RWPE2 (cell line): ENCODE results near the gene TPI1.

Source experiments
- ATAC-seq: fragments of 200-7000 bp; cut with Tn5 transposase; 3 replicates; pipeline ENCODE4 v1.9.1; 2021; ENCODE audit warnings: low read depth
- DNase-seq: peaks from one replicate; pipeline ENCODE4 v3.0.0-alpha.2; 2020; ENCODE audit warnings: low spot score
- H3K27ac ChIP-seq: fragments of 450-650 bp; 2 replicates; pipeline ENCODE4 v1.5.1; 2017; ENCODE audit warnings: mild to moderate bottlenecking; ENCODE audit not compliant: poor library complexity, severe bottlenecking
- H3K27me3 ChIP-seq: fragments of 250-450 bp; sonication (Bioruptor Pico); 2 replicates; pipeline ENCODE4 v1.5.1; 2021; ENCODE audit warnings: mild to moderate bottlenecking, moderate library complexity; ENCODE audit not compliant: insufficient read depth, poor library complexity, severe bottlenecking
- H3K36me3 ChIP-seq: fragments of 250-450 bp; sonication (Bioruptor Pico); 2 replicates; pipeline ENCODE4 v1.5.1; 2020; ENCODE audit warnings: low read depth, mild to moderate bottlenecking, moderate library complexity
- H3K4me1 ChIP-seq: fragments of 250-450 bp; sonication (Bioruptor Pico); 2 replicates; pipeline ENCODE4 v1.5.1; 2021; ENCODE audit warnings: mild to moderate bottlenecking, moderate library complexity; ENCODE audit not compliant: insufficient read depth, poor library complexity, severe bottlenecking
- H3K4me3 ChIP-seq: fragments of 250-450 bp; sonication (Bioruptor Pico); 2 replicates; pipeline ENCODE4 v1.5.1; 2021; ENCODE audit warnings: mild to moderate bottlenecking, moderate library complexity; ENCODE audit not compliant: severe bottlenecking
- H3K9me3 ChIP-seq: fragments of 250-450 bp; sonication (Bioruptor Pico); 2 replicates; pipeline ENCODE4 v1.5.1; 2021; ENCODE audit warnings: mild to moderate bottlenecking, moderate library complexity; ENCODE audit not compliant: severe bottlenecking
- CTCF ChIP-seq: fragments of 450-650 bp; IDR thresholded peaks from one replicate; pipeline ENCODE4 v1.5.1; 2017; ENCODE audit warnings: mild to moderate bottlenecking, moderate library complexity; ENCODE audit not compliant: poor library complexity, severe bottlenecking

Gene TPI1

GRCh38 chr12:6840761-6841515, 26.4 kb upstream of the TPI1 start, which contains the start of gene GNB3:
Gene GNB3 (plus strand): TSS chr12:6840925. CDS start chr12:6841288, 363 bp downstream.
- Histone ChIP-seq H3K27me3 (no peaks in the 10 kb centered on the region), H3K4me1 (no peaks in the 10 kb centered on the region), H3K4me3 (no peak within 1 kb of the TSS), H3K27ac (no peak within 1 kb of the TSS), H3K9me3 (no peaks in the 10 kb centered on the region), H3K36me3 (peaks cover 37% of the 10 kb centered on the region)
- ATAC-seq, result no peak
- no peak for TF ChIP-seq CTCF
- no peak for DNase-seq

- no peak for DNase-seq
- TF ChIP-seq CTCF, result no peak
- H3K27me3 ChIP-seq, result no peaks in the 10 kb centered on the region
- H3K27ac ChIP-seq, result no peak overlapping the region
- no peak for ATAC-seq
- H3K9me3 ChIP-seq, result no peaks in the 10 kb centered on the region
- no peak overlapping the region for H3K4me3 ChIP-seq
- peaks cover 31% of the 10 kb centered on the region for H3K36me3 ChIP-seq
- H3K4me1 ChIP-seq, result no peaks in the 10 kb centered on the region
Measured at GRCh38 chr12:6842075-6842474, 25.3 kb upstream of the TPI1 start.

- ATAC-seq, result no peak
- Histone ChIP-seq H3K4me3 (no peak overlapping the region), H3K4me1 (no peaks in the 10 kb centered on the region), H3K36me3 (peaks cover 24% of the 10 kb centered on the region), H3K27ac (no peak overlapping the region), H3K9me3 (no peaks in the 10 kb centered on the region), H3K27me3 (no peaks in the 10 kb centered on the region)
- DNase-seq, result no peak
- no peak for TF ChIP-seq CTCF
Measured at GRCh38 chr12:6843118-6843902, 24.0 kb upstream of the TPI1 start.

GRCh38 chr12:6845395-6845794, 21.9 kb upstream of the TPI1 start:
- H3K4me3 ChIP-seq, result no peak overlapping the region
- H3K27ac ChIP-seq, result no peak overlapping the region
- TF ChIP-seq CTCF, result no peak
- DNase-seq (no peak), ATAC-seq (no peak)
- H3K27me3 ChIP-seq, result no peaks in the 10 kb centered on the region
- no peaks in the 10 kb centered on the region for H3K9me3 ChIP-seq
- peaks cover 30% of the 10 kb centered on the region for H3K36me3 ChIP-seq
- H3K4me1 ChIP-seq, result no peaks in the 10 kb centered on the region
